ENCODE results near the gene DELE1.

DNA sequence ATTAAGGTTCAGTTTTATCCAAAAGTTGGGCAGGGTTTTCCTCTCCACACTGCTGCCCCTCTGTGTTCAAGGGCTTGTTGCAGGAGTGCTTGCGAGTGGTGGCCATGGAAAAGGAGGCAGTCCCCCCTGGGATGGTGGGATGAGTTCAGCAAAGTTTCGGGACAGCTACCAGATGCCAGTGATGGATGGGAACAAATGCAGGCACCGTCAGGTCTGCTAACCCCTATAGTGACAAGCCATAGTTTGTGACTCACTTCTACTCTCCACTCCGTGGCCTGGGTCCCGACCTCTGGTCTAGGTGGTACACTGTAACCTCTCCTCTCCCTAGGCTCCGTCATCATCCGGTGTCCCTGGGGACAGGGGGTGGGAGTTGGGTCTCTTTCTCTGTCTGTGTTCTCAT is 41.4 kb downstream of the DELE1 start:
- TF ChIP-seq, protein P1, sequence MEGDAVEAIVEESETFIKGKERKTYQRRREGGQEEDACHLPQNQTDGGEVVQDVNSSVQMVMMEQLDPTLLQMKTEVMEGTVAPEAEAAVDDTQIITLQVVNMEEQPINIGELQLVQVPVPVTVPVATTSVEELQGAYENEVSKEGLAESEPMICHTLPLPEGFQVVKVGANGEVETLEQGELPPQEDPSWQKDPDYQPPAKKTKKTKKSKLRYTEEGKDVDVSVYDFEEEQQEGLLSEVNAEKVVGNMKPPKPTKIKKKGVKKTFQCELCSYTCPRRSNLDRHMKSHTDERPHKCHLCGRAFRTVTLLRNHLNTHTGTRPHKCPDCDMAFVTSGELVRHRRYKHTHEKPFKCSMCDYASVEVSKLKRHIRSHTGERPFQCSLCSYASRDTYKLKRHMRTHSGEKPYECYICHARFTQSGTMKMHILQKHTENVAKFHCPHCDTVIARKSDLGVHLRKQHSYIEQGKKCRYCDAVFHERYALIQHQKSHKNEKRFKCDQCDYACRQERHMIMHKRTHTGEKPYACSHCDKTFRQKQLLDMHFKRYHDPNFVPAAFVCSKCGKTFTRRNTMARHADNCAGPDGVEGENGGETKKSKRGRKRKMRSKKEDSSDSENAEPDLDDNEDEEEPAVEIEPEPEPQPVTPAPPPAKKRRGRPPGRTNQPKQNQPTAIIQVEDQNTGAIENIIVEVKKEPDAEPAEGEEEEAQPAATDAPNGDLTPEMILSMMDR (IDR thresholded peaks at IDR 0.05; ENCODE audit: borderline replicate concordance, extremely low read depth, low read length, poor library complexity, severe bottlenecking), result no peak
- TF ChIP-seq EZH2 (IDR thresholded peaks at IDR 0.05; ENCODE audit: borderline replicate concordance, low read depth, low read length, severe bottlenecking), result no peak
